ENCODE measurements around the gene UEVLD. TPM values are rescaled to one million over a fixed set of nuclear protein-coding genes. Genes with fewer than 3 reads are reported as not detected.

UEVLD gene
- total RNA-seq, 4 donors from 2014 or later: 9.6 to 25.8 (median 15.8) TPM

GRCh38 chr11:18566406-18566805 lies 22.1 kb downstream of the UEVLD start:
- Histone ChIP-seq H3K4me3 (no peak overlapping the region), H3K4me1 (no peaks in the 10 kb centered on the region), H3K27me3 (no peaks in the 10 kb centered on the region), H3K9me3 (no peaks in the 10 kb centered on the region), H3K27ac (no peak overlapping the region), H3K36me3 (peaks cover 0 to 69% (median 11%) of the 10 kb centered on the region in 3 donors)
- TF ChIP-seq CTCF (IDR thresholded peaks at IDR 0.05): no peak
- no peak for TF ChIP-seq EP300 (IDR thresholded peaks at IDR 0.05)
- no peak for TF ChIP-seq POLR2A (IDR thresholded peaks at IDR 0.05)
- DNase-seq (ENCODE audit: low spot score in 2 of 2): no peak

GRCh38 chr11:18564149-18564548 lies 24.4 kb downstream of the UEVLD start:
- TF ChIP-seq EP300 (IDR thresholded peaks at IDR 0.05): no peak
- no peak for TF ChIP-seq POLR2A (IDR thresholded peaks at IDR 0.05)
- TF ChIP-seq CTCF (IDR thresholded peaks at IDR 0.05): no peak
- no peaks in the 10 kb centered on the region for H3K9me3 ChIP-seq
- no peak overlapping the region for H3K27ac ChIP-seq
- H3K4me3 ChIP-seq: no peak overlapping the region
- no peaks in the 10 kb centered on the region for H3K27me3 ChIP-seq
- DNase-seq (ENCODE audit: low spot score in 2 of 2): no peak
- peaks cover 0 to 70% (median 8%) of the 10 kb centered on the region in 3 donors for H3K36me3 ChIP-seq
- H3K4me1 ChIP-seq: no peaks in the 10 kb centered on the region

- Histone ChIP-seq H3K27ac (no peak overlapping the region), H3K36me3 (peaks cover 0 to 74% (median 8%) of the 10 kb centered on the region in 3 donors), H3K9me3 (no peaks in the 10 kb centered on the region), H3K4me3 (no peak overlapping the region), H3K27me3 (no peaks in the 10 kb centered on the region), H3K4me1 (no peaks in the 10 kb centered on the region)
- DNase-seq (ENCODE audit: low spot score in 2 of 2): no peak
- 83 to 91% methylated on average over 2 of the region's 2 CpGs for WGBS, 2 donors
- TF ChIP-seq CTCF (IDR thresholded peaks at IDR 0.05) (no peak), EP300 (IDR thresholded peaks at IDR 0.05) (no peak), POLR2A (IDR thresholded peaks at IDR 0.05) (no peak)
These were observed 25.3 kb downstream of the UEVLD start for GRCh38 chr11:18563090-18563730.

- peaks cover 0 to 84% (median 0%) of the 10 kb centered on the region in 3 donors for H3K36me3 ChIP-seq
- H3K4me1 ChIP-seq: no peaks in the 10 kb centered on the region
- WGBS, 2 donors: 60 to 66% methylated on average over 2 of the region's 2 CpGs
- H3K9me3 ChIP-seq: no peaks in the 10 kb centered on the region
- TF ChIP-seq POLR2A (IDR thresholded peaks at IDR 0.05) (no peak), CTCF (IDR thresholded peaks at IDR 0.05) (no peak), EP300 (IDR thresholded peaks at IDR 0.05) (no peak)
- no peaks in the 10 kb centered on the region for H3K27me3 ChIP-seq
- no peak overlapping the region for H3K27ac ChIP-seq
- no peak overlapping the region for H3K4me3 ChIP-seq
- DNase-seq (ENCODE audit: low spot score in 2 of 2): no peak
These were observed 40.5 kb downstream of the UEVLD start for GRCh38 chr11:18548001-18548400.

- H3K4me1 ChIP-seq: no peaks in the 10 kb centered on the region
- no peak for DNase-seq (ENCODE audit: low spot score in 2 of 2)
- H3K27ac ChIP-seq: no peak overlapping the region
- TF ChIP-seq POLR2A (IDR thresholded peaks at IDR 0.05) (no peak), EP300 (IDR thresholded peaks at IDR 0.05) (no peak), CTCF (IDR thresholded peaks at IDR 0.05) (peak in 1 of 5 experiments; percentile 17)
- no peaks in the 10 kb centered on the region for H3K27me3 ChIP-seq
- peaks cover 0 to 48% (median 0%) of the 10 kb centered on the region in 3 donors for H3K36me3 ChIP-seq
- WGBS, 2 donors: 90 to 92% methylated on average over 1 of the region's 1 CpG
- no peaks in the 10 kb centered on the region for H3K9me3 ChIP-seq
- H3K4me3 ChIP-seq: no peak overlapping the region
These were observed 48.1 kb downstream of the UEVLD start for GRCh38 chr11:18540207-18541009.

Data from tibial nerve (tissue), 4 donors.